DLD1 (cell line): ENCODE results near the gene MYH13.

ENCODE experiments used
- in situ Hi-C: cut with HindIII; loops from 2 replicates; pipeline ENCODE4 v1.10.0; 2017; ENCODE audit warnings: low sequenced_read_pairs

Gene MYH13

GRCh38 chr17:10349403-10349802 lies 23.4 kb downstream of the MYH13 start:
- in situ Hi-C loops: loop anchor here (25.0 kb wide), 1 partner anchor 238 kb away; no protein-coding TSS in a partner anchor

GRCh38 chr17:10344816-10345215 lies 28.0 kb downstream of the MYH13 start:
- in situ Hi-C loops: loop anchor here (25.0 kb wide), 1 partner anchor 242 kb away; no protein-coding TSS in a partner anchor

- in situ Hi-C loops: loop anchor here (25.0 kb wide), 1 partner anchor 248 kb away; no protein-coding TSS in a partner anchor
Observed at GRCh38 chr17:10339051-10339450, 33.8 kb downstream of the MYH13 start.

- in situ Hi-C loops: loop anchor here (25.0 kb wide), 1 partner anchor 249 kb away; no protein-coding TSS in a partner anchor
Observed at GRCh38 chr17:10337976-10338375, 34.8 kb downstream of the MYH13 start.

GRCh38 chr17:10337136-10337535 lies 35.7 kb downstream of the MYH13 start:
- in situ Hi-C loops: loop anchor here (25.0 kb wide), 1 partner anchor 250 kb away; no protein-coding TSS in a partner anchor

- in situ Hi-C loops: loop anchor here (25.0 kb wide), 1 partner anchor 251 kb away; no protein-coding TSS in a partner anchor
Observed at GRCh38 chr17:10336393-10336792, 36.4 kb downstream of the MYH13 start.

- in situ Hi-C loops: loop anchor here (25.0 kb wide), 1 partner anchor 255 kb away; no protein-coding TSS in a partner anchor
Observed at GRCh38 chr17:10332515-10332914, 40.3 kb downstream of the MYH13 start.

GRCh38 chr17:10328971-10329923 lies 43.6 kb downstream of the MYH13 start:
- in situ Hi-C loops: loop anchor here (25.0 kb wide), 1 partner anchor 258 kb away; no protein-coding TSS in a partner anchor

GRCh38 chr17:10328206-10328605 lies 44.6 kb downstream of the MYH13 start:
- in situ Hi-C loops: loop anchor here (25.0 kb wide), 1 partner anchor 259 kb away; no protein-coding TSS in a partner anchor

- in situ Hi-C loops: loop anchor here (25.0 kb wide), 1 partner anchor 260 kb away; no protein-coding TSS in a partner anchor
Observed at GRCh38 chr17:10327640-10328039, 45.2 kb downstream of the MYH13 start.

GRCh38 chr17:10325031-10325695 lies 47.6 kb downstream of the MYH13 start:
- in situ Hi-C loops: loop anchor here (25.0 kb wide), 1 partner anchor 262 kb away; no protein-coding TSS in a partner anchor

GRCh38 chr17:10323812-10324610 lies 48.8 kb downstream of the MYH13 start:
- in situ Hi-C loops: no loop called here

GRCh38 chr17:10318535-10318934 lies 54.3 kb downstream of the MYH13 start:
- in situ Hi-C loops: no loop called here

GRCh38 chr17:10317543-10317834 lies 55.3 kb downstream of the MYH13 start:
- in situ Hi-C loops: no loop called here

- in situ Hi-C loops: no loop called here
Observed at GRCh38 chr17:10316801-10317542, 55.8 kb downstream of the MYH13 start.

GRCh38 chr17:10314329-10314728 lies 58.5 kb downstream of the MYH13 start:
- in situ Hi-C loops: no loop called here

GRCh38 chr17:10313037-10313672 lies 59.7 kb downstream of the MYH13 start:
- in situ Hi-C loops: no loop called here

GRCh38 chr17:10311131-10311530 lies 61.7 kb downstream of the MYH13 start:
- in situ Hi-C loops: no loop called here
